HG03439 (cell line): ENCODE measurements around the gene ZNF652.
A peak's percentile ranks its signal among the peaks of the same experiment; 100 is the strongest.

ENCODE experiments used
- ATAC-seq: cut with Tn5 transposase; IDR thresholded peaks from one replicate; pipeline ENCODE4 v1.9.1; 2021; ENCODE audit warnings: mild to moderate bottlenecking, moderate library complexity; ENCODE audit not compliant: unreplicated experiment

ZNF652 gene

GRCh38 chr17:49359990-49360795 lies 1.9 kb downstream of the ZNF652 start:
- no peak for ATAC-seq

- ATAC-seq: no peak
Measured at GRCh38 chr17:49358641-49359247, 3.3 kb downstream of the ZNF652 start.

- ATAC-seq: no peak
Measured at GRCh38 chr17:49357516-49357915, 4.5 kb downstream of the ZNF652 start.

- ATAC-seq: no peak
Measured at GRCh38 chr17:49356320-49356719, 5.7 kb downstream of the ZNF652 start.

GRCh38 chr17:49353607-49354006 lies 8.4 kb downstream of the ZNF652 start:
- no peak for ATAC-seq

GRCh38 chr17:49352587-49353154 lies 9.4 kb downstream of the ZNF652 start:
- no peak for ATAC-seq

GRCh38 chr17:49351572-49352140 lies 10.4 kb downstream of the ZNF652 start:
- ATAC-seq: no peak

- ATAC-seq: no peak
Measured at GRCh38 chr17:49349541-49349940, 12.5 kb downstream of the ZNF652 start.

GRCh38 chr17:49344914-49345313 lies 17.1 kb downstream of the ZNF652 start:
- ATAC-seq: no peak

- ATAC-seq: no peak
Measured at GRCh38 chr17:49343273-49343672, 18.8 kb downstream of the ZNF652 start.

- ATAC-seq: peak; percentile 28
Measured at GRCh38 chr17:49342575-49342936, 19.5 kb downstream of the ZNF652 start.

GRCh38 chr17:49341356-49341755 lies 20.7 kb downstream of the ZNF652 start:
- no peak for ATAC-seq

- ATAC-seq: no peak
Measured at GRCh38 chr17:49339354-49339753, 22.7 kb downstream of the ZNF652 start.

GRCh38 chr17:49338883-49339282 lies 23.2 kb downstream of the ZNF652 start:
- no peak for ATAC-seq

GRCh38 chr17:49337884-49338283 lies 24.2 kb downstream of the ZNF652 start:
- ATAC-seq: no peak

- ATAC-seq: no peak
Measured at GRCh38 chr17:49334744-49335512, 27.1 kb downstream of the ZNF652 start.

- ATAC-seq: no peak
Measured at GRCh38 chr17:49333804-49334203, 28.2 kb downstream of the ZNF652 start.

- no peak for ATAC-seq
Measured at GRCh38 chr17:49327835-49328784, 33.9 kb downstream of the ZNF652 start.

- no peak for ATAC-seq
Measured at GRCh38 chr17:49325980-49326379, 36.1 kb downstream of the ZNF652 start.

GRCh38 chr17:49318435-49318965 lies 43.5 kb downstream of the ZNF652 start:
- ATAC-seq: no peak
